K562 (cell line): ENCODE data around the gene NMRAL1. TPM values are rescaled to one million over a fixed set of nuclear protein-coding genes. Genes with fewer than 3 reads are reported as not detected.
A peak's percentile ranks its signal among the peaks of the same experiment; 100 is the strongest.

Experiments
- BACH1 ChIP-seq: fragments of 200-800 bp; sonication (Bioruptor generic); IDR thresholded peaks from 2 replicates; pipeline ENCODE4 v1.6.1; 2016; ENCODE audit warnings: missing genetic modification characterization, missing compliant biosample characterization
- CBFA2T2 ChIP-seq: fragments of 450-650 bp; conservative IDR thresholded peaks from 2 replicates; pipeline ENCODE4 v1.6.1; 2017; ENCODE audit warnings: mild to moderate bottlenecking
- ELF4 ChIP-seq: fragments of 450-650 bp; formaldehyde crosslinking; IDR thresholded peaks from 2 replicates; pipeline ENCODE4 v1.4.0; 2022; ENCODE audit warnings: missing genetic modification characterization
- FOXM1 ChIP-seq, 2 experiments: fragments of 450-650 bp in 1 of 2; sonication (generic) in 1 of 2; formaldehyde crosslinking in 1 of 2; IDR thresholded peaks; 2 replicates each; pipeline versions ENCODE4 v1.6.1 to v1.9.0; 2017 to 2022; ENCODE audit warnings: low read depth in 2 of 2, mild to moderate bottlenecking in 2 of 2, missing genetic modification reagents in 1 of 2, moderate library complexity in 1 of 2
- HINFP ChIP-seq: fragments of 450-650 bp; conservative IDR thresholded peaks from 2 replicates; pipeline ENCODE4 v1.6.1; 2016; ENCODE audit warnings: missing genetic modification characterization, low read depth, mild to moderate bottlenecking, control low read depth, missing compliant biosample characterization
- KAT2B ChIP-seq: IDR thresholded peaks from one replicate; pipeline ENCODE4 v1.6.1; 2012; ENCODE audit warnings: low read depth, mild to moderate bottlenecking, control low read depth, inconsistent platforms, low read length, moderate library complexity
- MTA2 ChIP-seq: fragments of 450-650 bp; IDR thresholded peaks from 2 replicates; pipeline ENCODE4 v1.6.1; 2016; ENCODE audit warnings: low read depth
- MYNN ChIP-seq, 2 experiments: sonication (generic); formaldehyde crosslinking in 1 of 2; IDR thresholded peaks; 2 replicates each; pipeline versions ENCODE4 v1.5.0 to v1.6.1; 2016 to 2020; ENCODE audit warnings: antibody characterized with exemption in 1 of 2, missing genetic modification reagents in 1 of 2
- PCBP1 ChIP-seq: fragments of 200-400 bp; formaldehyde crosslinking; IDR thresholded peaks from 2 replicates; pipeline ENCODE4 v1.6.1; 2018; ENCODE audit warnings: mild to moderate bottlenecking, low read depth, low read length; ENCODE audit not compliant: poor library complexity, severe bottlenecking
- PYGO2 ChIP-seq: fragments of 450-650 bp; IDR thresholded peaks from 2 replicates; pipeline ENCODE4 v1.6.1; 2016; ENCODE audit warnings: mild to moderate bottlenecking, missing genetic modification characterization, moderate library complexity, missing compliant biosample characterization
- RBBP5 ChIP-seq: fragments of 200-600 bp; sonication (generic); IDR thresholded peaks from 2 replicates; pipeline ENCODE4 v1.6.1; 2012; ENCODE audit warnings: borderline replicate concordance, mild to moderate bottlenecking, low read length, control low read depth, inconsistent platforms; ENCODE audit not compliant: insufficient read depth, poor library complexity, severe bottlenecking
- RFX1 ChIP-seq: fragments of 450-650 bp; IDR thresholded peaks from 2 replicates; pipeline ENCODE4 v1.6.1; 2016; ENCODE audit warnings: mild to moderate bottlenecking, moderate library complexity
- RREB1 ChIP-seq: fragments of 250-450 bp; sonication (Bioruptor Pico); IDR thresholded peaks from 2 replicates; pipeline ENCODE4 v1.4.0; 2020
- SAFB2 ChIP-seq: fragments of 200-400 bp; formaldehyde crosslinking; IDR thresholded peaks from 2 replicates; pipeline ENCODE4 v1.6.1; 2018; ENCODE audit warnings: borderline replicate concordance, low read length, low read depth, moderate library complexity; ENCODE audit not compliant: severe bottlenecking
- SMAD4 ChIP-seq: fragments of 250-450 bp; sonication (Bioruptor Pico); conservative IDR thresholded peaks from 2 replicates; pipeline ENCODE4 v1.8.0; 2021; ENCODE audit warnings: inconsistent platforms, mild to moderate bottlenecking, moderate library complexity
- THAP12 ChIP-seq: fragments of 250-450 bp; sonication (Bioruptor Pico); IDR thresholded peaks from 2 replicates; pipeline ENCODE4 v1.9.0; 2021; ENCODE audit warnings: mild to moderate bottlenecking, inconsistent platforms
- TRIM28 ChIP-seq: fragments of 450-650 bp; IDR thresholded peaks from 2 replicates; pipeline ENCODE4 v1.6.1; 2017
- ZNF175 ChIP-seq: fragments of 200-800 bp; sonication (Bioruptor generic); IDR thresholded peaks from 2 replicates; pipeline ENCODE4 v1.6.1; 2016; ENCODE audit warnings: low read depth, mild to moderate bottlenecking, missing genetic modification characterization, missing compliant biosample characterization
- ZNF830 ChIP-seq: fragments of 250-450 bp; sonication (Bioruptor Pico); IDR thresholded peaks from 2 replicates; pipeline ENCODE4 v1.5.0; 2021; ENCODE audit warnings: mild to moderate bottlenecking
- polyA plus RNA-seq, 8 experiments: library from polyadenylated mRNA; depleted of rRNA in 4 of 8; stranded (reverse) in 5 of 8; unstranded in 3 of 8; fragments of >200 nt; fragmentation: Nextera tagmentation in 2 of 8; fragmentation: Illumina TruSeq in 1 of 8; extraction: Ambion mirVana in 2 of 8; extraction: Trizol in 1 of 8; gene quantifications; 2 replicates each; pipeline versions ENCODE4 v1.2.1 to v1.2.3, GENCODE V29; 2011 to 2014; ENCODE audit warnings: inconsistent platforms in 1 of 8, missing spikeins in 1 of 8
- total RNA-seq, 7 experiments: library from RNA; depleted of rRNA in 6 of 7; stranded (reverse); fragments of >200 nt in 6 of 7; fragmentation: Illumina TruSeq in 2 of 7; extraction: Trizol in 2 of 7; gene quantifications; 2 replicates each; pipeline versions ENCODE4 v1.2.1 to v1.2.3, GENCODE V29; 2011 to 2021; ENCODE audit warnings: low replicate concordance in 1 of 7

The NMRAL1 gene
- total and polyA plus RNA-seq, 9 of the 15 experiments (the other 6 are each of a cell fraction or from before 2014, with no cell fraction given), result 6.3 to 116 (median 63.2) TPM

- TF ChIP-seq RREB1 (peak; percentile 92), TRIM28 (no peak), KAT2B (no peak), RFX1 (no peak), MYNN (IDR thresholded peaks at IDR 0.05) (no peak), MYNN (CRISPR knock-in tag; IDR thresholded peaks at IDR 0.05) (no peak), HINFP (tag) (peak; percentile 58; the same call in 1 of the 2 replicates), ZNF830 (peak; percentile 23; the same call in 1 of the 2 replicates), BACH1 (tag) (peak; percentile 88), PCBP1 (no peak), ELF4 (CRISPR knock-in tag) (no peak), SMAD4 (peak; percentile 99), THAP12 (no peak), RBBP5 (no peak), ZNF175 (CRISPR knock-in tag) (peak; percentile 97), FOXM1 (IDR thresholded peaks at IDR 0.05; ENCODE audit: low read depth) (no peak), FOXM1 (CRISPR knock-in tag; IDR thresholded peaks at IDR 0.05; ENCODE audit: low read depth) (no peak), CBFA2T2 (no peak), SAFB2 (no peak), MTA2 (no peak), PYGO2 (tag) (no peak)
Measured at GRCh38 chr16:4450931-4451519, 23.4 kb downstream of the NMRAL1 start (continued).
